Panc1 (cell line): Measurements from ENCODE around the gene ARTN. TPM values are rescaled to one million over a fixed set of nuclear protein-coding genes. Genes with fewer than 3 reads are reported as not detected.
A peak's percentile ranks its signal among the peaks of the same experiment; 100 is the strongest.

Experiments
- ATAC-seq: fragments of 200-7000 bp; cut with Tn5 transposase; 2 replicates; pipeline ENCODE4 v1.9.1; 2020; ENCODE audit warnings: mild to moderate bottlenecking, moderate library complexity
- BruUV-seq: library from RNA; stranded (reverse); fragments of 400-500 nt; replicated peaks from 2 replicates; lab custom pipeline; 2021; lab: Mats Ljungman, UMichigan
- CTCF ChIA-PET: fragments of 300-600 bp; sonication (Branson Sonifier 250); formaldehyde crosslinking; loops from one replicate; lab custom pipeline; 2022; ENCODE audit warnings: antibody characterized with exemption; lab: Charles Lee
- POLR2A ChIA-PET: fragments of 300-600 bp; sonication (Branson Sonifier 250); formaldehyde crosslinking; loops from one replicate; lab custom pipeline; 2022; ENCODE audit warnings: antibody characterized with exemption; lab: Charles Lee
- DNase-seq: peaks from one replicate; pipeline ENCODE4 v3.0.0-alpha.2; 2010; ENCODE audit warnings: low read depth, low spot score
- H3K27ac ChIP-seq: 2 replicates; pipeline ENCODE4 v1.5.1; 2011; ENCODE audit warnings: mild to moderate bottlenecking, low read length, inconsistent platforms
- H3K27me3 ChIP-seq: fragments of 200-500 bp; sonication (Bioruptor generic); 2 replicates; pipeline ENCODE4 v1.6.0; 2014; ENCODE audit warnings: low read length, inconsistent platforms; ENCODE audit not compliant: control insufficient read depth, insufficient read depth
- H3K36me3 ChIP-seq: fragments of 200-500 bp; sonication (Bioruptor generic); 2 replicates; pipeline ENCODE4 v1.5.1; 2014; ENCODE audit warnings: inconsistent platforms, mild to moderate bottlenecking, low read length, moderate library complexity; ENCODE audit not compliant: control insufficient read depth, insufficient read depth
- H3K4me1 ChIP-seq: 2 replicates; pipeline ENCODE4 v1.5.1; 2011; ENCODE audit warnings: inconsistent platforms, mild to moderate bottlenecking, low read length, moderate library complexity; ENCODE audit not compliant: control insufficient read depth, insufficient read depth
- H3K4me3 ChIP-seq, 2 experiments: 2 replicates each; pipeline ENCODE4 v1.5.1; 2011 to 2012; ENCODE audit warnings: low read depth in 2 of 2, low read length in 2 of 2, mild to moderate bottlenecking in 2 of 2, inconsistent platforms in 1 of 2, moderate library complexity in 1 of 2
- H3K9me3 ChIP-seq: fragments of 200-500 bp; sonication (Bioruptor generic); 2 replicates; pipeline ENCODE4 v1.5.1; 2014; ENCODE audit warnings: low read depth, mild to moderate bottlenecking, inconsistent platforms, low read length, moderate library complexity; ENCODE audit not compliant: control insufficient read depth, insufficient read depth
- CTCF ChIP-seq: fragments of 450-650 bp; IDR thresholded peaks from 2 replicates; pipeline ENCODE4 v1.5.1; 2017; ENCODE audit warnings: mild to moderate bottlenecking
- POLR2AphosphoS5 ChIP-seq: IDR thresholded peaks from 2 replicates; pipeline ENCODE4 v1.6.1; 2012; ENCODE audit warnings: mild to moderate bottlenecking, low read depth, low read length, moderate library complexity
- REST ChIP-seq, 2 experiments: IDR thresholded peaks; 2 replicates each; pipeline ENCODE4 v1.6.1; 2011 to 2012; ENCODE audit warnings: low read depth in 2 of 2, control low read depth in 1 of 2, low read length in 1 of 2, mild to moderate bottlenecking in 1 of 2, moderate library complexity in 1 of 2; ENCODE audit not compliant: insufficient read depth in 1 of 2
- SIN3A ChIP-seq: IDR thresholded peaks from 2 replicates; pipeline ENCODE4 v1.6.1; 2012; ENCODE audit warnings: low read depth, mild to moderate bottlenecking, low read length, moderate library complexity, borderline replicate concordance; ENCODE audit not compliant: insufficient read depth
- TCF7L2 ChIP-seq: IDR thresholded peaks from 2 replicates; pipeline ENCODE4 v1.6.1; 2011; ENCODE audit warnings: mild to moderate bottlenecking, low read depth, low read length, inconsistent platforms
- in situ Hi-C: cut with HindIII; loops from 2 replicates; pipeline ENCODE4 v1.10.0; 2016; ENCODE audit warnings: low sequenced_read_pairs, low pct_unique_long_range_greater_than_20kb
- intact Hi-C: fragments of 100-400 bp; cut with micrococcal nuclease; formaldehyde crosslinking; loops from one replicate; pipeline ENCODE4 v1.10.0; 2022; ENCODE audit not compliant: unreplicated experiment
- total RNA-seq: library from RNA; stranded (reverse); gene quantifications from one replicate; pipeline ENCODE4 v1.2.1, GENCODE V29; 2021; ENCODE audit not compliant: unreplicated experiment

ARTN gene
- total RNA-seq, 1 experiment from 2014 or later, result 0.49 TPM

- no peaks in the 10 kb centered on the region for H3K9me3 ChIP-seq
- DNase-seq (peak; percentile 94), ATAC-seq (peak; percentile 94)
- H3K27me3 ChIP-seq, result no peaks in the 10 kb centered on the region
- peak within 1 kb of the TSS; percentile 95 for H3K27ac ChIP-seq
- in situ Hi-C loops, result no loop called here
- H3K36me3 ChIP-seq, result peaks cover 9% of the 10 kb centered on the region; the same call in 1 of the 2 replicates
- intact Hi-C loops, result no loop called here
- peak within 1 kb of the TSS; percentile 99 to 100 for H3K4me3 ChIP-seq
- peaks cover 18% of the 10 kb centered on the region for H3K4me1 ChIP-seq
- peak; percentile 92; the same call in 1 of the 2 replicates for TF ChIP-seq SIN3A
- peak; percentile 67 for TF ChIP-seq POLR2AphosphoS5
- no peak; a peak in 1 of 4 replicates for TF ChIP-seq REST (IDR thresholded peaks at IDR 0.05; ENCODE audit: insufficient read depth in 1 of 2, low read depth in 2 of 2, low read length in 1 of 2)
- CTCF ChIA-PET, result interaction anchor here (0.7 kb wide), 1 partner anchor 145 kb away, joined by 4 read pairs; no protein-coding TSS in a partner anchor
- TSS peak; percentile 85 for BruUV-seq
- POLR2A ChIA-PET, result no interaction called here
Measured at GRCh38 chr1:43969746-43970466, 36.3 kb downstream of the ARTN start, which contains the start of gene DPH2. Gene DPH2 (plus strand): TSS chr1:43970010. CDS start chr1:43970176, 166 bp downstream.

- DNase-seq (no peak), ATAC-seq (no peak)
- in situ Hi-C loops (no loop called here), intact Hi-C loops (no loop called here)
- ChIA-PET CTCF (no interaction called here), POLR2A (no interaction called here)
- H3K36me3 ChIP-seq, result peaks cover 9% of the 10 kb centered on the region; the same call in 1 of the 2 replicates
- H3K4me1 ChIP-seq, result peaks cover 18% of the 10 kb centered on the region
- peak overlapping the region; percentile 99 to 100 for H3K4me3 ChIP-seq
- H3K9me3 ChIP-seq, result no peaks in the 10 kb centered on the region
- no peaks in the 10 kb centered on the region for H3K27me3 ChIP-seq
- TF ChIP-seq POLR2AphosphoS5 (no peak), SIN3A (no peak), TCF7L2 (no peak), REST (IDR thresholded peaks at IDR 0.05; ENCODE audit: insufficient read depth in 1 of 2, low read depth in 2 of 2, low read length in 1 of 2) (no peak), CTCF (no peak)
- peak overlapping the region; percentile 95 for H3K27ac ChIP-seq
- BruUV-seq, result no TSS peak
Measured at GRCh38 chr1:43970502-43970901, 36.9 kb downstream of the ARTN start.
